ENCODE measurements around the gene PSORS1C1.

The PSORS1C1 gene

GRCh38 chr6:31096656-31097055 is 17.9 kb upstream of the PSORS1C1 start:
- DNase-seq = no peak

- DNase-seq = no peak
Observed at GRCh38 chr6:31098449-31098938, 16.1 kb upstream of the PSORS1C1 start.

GRCh38 chr6:31103136-31103535 is 11.5 kb upstream of the PSORS1C1 start:
- DNase-seq = no peak

- DNase-seq = no peak
Observed at GRCh38 chr6:31107052-31107451, 7.5 kb upstream of the PSORS1C1 start.

GRCh38 chr6:31110825-31111582 is 3.6 kb upstream of the PSORS1C1 start:
- DNase-seq = no peak

GRCh38 chr6:31111712-31112111 is 2.9 kb upstream of the PSORS1C1 start:
- DNase-seq = no peak

- no peak for DNase-seq
Observed at GRCh38 chr6:31112478-31112877, 2.1 kb upstream of the PSORS1C1 start, which contains the start of gene C6orf15. Gene C6orf15, minus strand, starts transcription at chr6:31112575. Its CDS starts 20 bp downstream, at chr6:31112555.

GRCh38 chr6:31113861-31114540 is 599 bp upstream of the PSORS1C1 start:
- DNase-seq = no peak

GRCh38 chr6:31114970-31115849 is 610 bp downstream of the PSORS1C1 start:
- DNase-seq = no peak

GRCh38 chr6:31115941-31116560 is 1.5 kb downstream of the PSORS1C1 start:
- DNase-seq = no peak

GRCh38 chr6:31116661-31117385 is 2.2 kb downstream of the PSORS1C1 start:
- no peak for DNase-seq

GRCh38 chr6:31118178-31118577 is 3.6 kb downstream of the PSORS1C1 start:
- DNase-seq = no peak

- no peak for DNase-seq
Observed at GRCh38 chr6:31120151-31120915, 5.7 kb downstream of the PSORS1C1 start, which contains the start of gene CDSN. Gene CDSN, minus strand, starts transcription at chr6:31120446. Its CDS starts 27 bp downstream, at chr6:31120419.

GRCh38 chr6:31121131-31121790 is 6.7 kb downstream of the PSORS1C1 start:
- no peak for DNase-seq

GRCh38 chr6:31122791-31123706 is 8.4 kb downstream of the PSORS1C1 start:
- DNase-seq = no peak

GRCh38 chr6:31125162-31125561 is 10.6 kb downstream of the PSORS1C1 start:
- DNase-seq = no peak

GRCh38 chr6:31125586-31126363 is 11.2 kb downstream of the PSORS1C1 start:
- DNase-seq = no peak

- DNase-seq = no peak
Observed at GRCh38 chr6:31126396-31127175, 12.0 kb downstream of the PSORS1C1 start.

Measured in activated naive CD4-positive, alpha-beta T cell treated with Interleukin-2 at 50 U/mL for 16 hours (primary cell).